ENCODE results near the gene HDAC10. TPM values are rescaled to one million over a fixed set of nuclear protein-coding genes. Genes with fewer than 3 reads are reported as not detected.

Gene HDAC10
- total RNA-seq, 1 experiment from 2014 or later, result 45.0 TPM

GRCh38 chr22:50266994-50267393 lies 15.9 kb upstream of the HDAC10 start:
- Histone ChIP-seq H3K27ac (ENCODE audit: insufficient read length, low read depth, low read length) (no peak overlapping the region), H3K23me2 (ENCODE audit: insufficient read length, low read depth, low read length, poor library complexity, severe bottlenecking) (peaks cover 5% of the 10 kb centered on the region), H2AK5ac (ENCODE audit: insufficient read length, low read length) (no peak overlapping the region), H3K18ac (ENCODE audit: insufficient read length, low read depth, low read length) (no peak overlapping the region), H4K91ac (ENCODE audit: insufficient read length, low read depth, low read length) (no peak overlapping the region), H3K4ac (ENCODE audit: low read depth, low read length) (no peak overlapping the region), H2BK20ac (ENCODE audit: low read depth, low read length, poor library complexity, severe bottlenecking) (no peak overlapping the region), H3K56ac (ENCODE audit: insufficient read length, low read depth, low read length) (no peak overlapping the region), H4K20me1 (ENCODE audit: control insufficient read depth, insufficient read depth, insufficient read length) (no peaks in the 10 kb centered on the region), H4K5ac (ENCODE audit: insufficient read length, low read depth, low read length) (no peak overlapping the region), H4K8ac (replicated peaks; ENCODE audit: insufficient read length, low read depth, low read length) (no peak overlapping the region), H3K23ac (ENCODE audit: insufficient read length, low read depth, low read length) (no peak overlapping the region), H3K9ac (ENCODE audit: extremely low read depth, insufficient read length, low read length) (no peak overlapping the region), H2AFZ (ENCODE audit: low read length) (no peak overlapping the region), H3K4me1 (ENCODE audit: insufficient read depth, low read length) (no peaks in the 10 kb centered on the region), H3K79me1 (ENCODE audit: insufficient read depth, low read depth, low read length, poor library complexity, severe bottlenecking) (no peaks in the 10 kb centered on the region), H3K14ac (ENCODE audit: insufficient read depth, low read length) (no peak overlapping the region), H2BK12ac (ENCODE audit: insufficient read length, low read depth, low read length) (no peak overlapping the region), H3K4me2 (ENCODE audit: insufficient read depth, insufficient read length, low read length) (no peak overlapping the region), H2BK120ac (ENCODE audit: low read depth, low read length, poor library complexity, severe bottlenecking) (no peak overlapping the region), H2BK5ac (ENCODE audit: insufficient read length, low read length) (no peak overlapping the region), H3K9me3 (ENCODE audit: control insufficient read depth, low read depth, low read length) (no peaks in the 10 kb centered on the region), H3K27me3 (ENCODE audit: insufficient read depth, low read length) (peaks cover 15% of the 10 kb centered on the region; the same call in 1 of the 2 replicates), H2BK15ac (ENCODE audit: low read depth, low read length) (no peak overlapping the region), H3T11ph (ENCODE audit: low read length) (no peak overlapping the region), H3K79me2 (ENCODE audit: insufficient read depth, low read length) (no peaks in the 10 kb centered on the region)
- DNase-seq, result no peak
- H3K27me3 Mint-ChIP-seq (ENCODE audit: low read depth), result peaks cover 80% of the 10 kb centered on the region
- H3K27ac Mint-ChIP-seq, result no peak overlapping the region
- TF ChIP-seq CTCF (conservative IDR thresholded peaks at IDR 0.05), result no peak
- H3K4me1 Mint-ChIP-seq, result peaks cover 8 to 16% of the 10 kb centered on the region in 2 experiments
- peaks cover 2 to 3% of the 10 kb centered on the region in 2 experiments; a peak in 2 of 5 replicates for H3K9me3 Mint-ChIP-seq
- no peak overlapping the region for H3K4me3 Mint-ChIP-seq
- H3K36me3 Mint-ChIP-seq (ENCODE audit: insufficient read depth in 1 of 3, low read depth in 3 of 3), result no peaks in the 10 kb centered on the region
- WGBS (ENCODE audit: extremely low coverage, insufficient read length, low lambda C conversion rate), result no CpG with 5 or more reads among the region's 37 CpGs

Measured in H9 (cell line).